IPS-20b (cell line): ENCODE measurements around the gene EXOC4.

ENCODE experiments used
- H3K27ac ChIP-seq: one replicate; pipeline ENCODE4 v1.5.1; 2013; ENCODE audit warnings: low read length
- H3K27me3 ChIP-seq: 2 replicates; pipeline ENCODE4 v1.6.1; 2013; ENCODE audit warnings: mild to moderate bottlenecking, low read length, inconsistent platforms; ENCODE audit not compliant: insufficient read depth
- H3K36me3 ChIP-seq: 2 replicates; pipeline ENCODE4 v1.6.1; 2013; ENCODE audit warnings: low read depth, mild to moderate bottlenecking, inconsistent platforms, low read length, moderate library complexity; ENCODE audit not compliant: insufficient read depth
- H3K4me1 ChIP-seq: 2 replicates; pipeline ENCODE4 v1.6.1; 2013; ENCODE audit warnings: mild to moderate bottlenecking, control low read depth, inconsistent platforms, low read length, moderate library complexity; ENCODE audit not compliant: insufficient read depth
- H3K4me3 ChIP-seq: 2 replicates; pipeline ENCODE4 v1.5.1; 2013; ENCODE audit warnings: mild to moderate bottlenecking, low read length, inconsistent platforms
- H3K9ac ChIP-seq: 2 replicates; pipeline ENCODE4 v1.6.1; 2013; ENCODE audit warnings: low read depth, mild to moderate bottlenecking, inconsistent platforms, low read length, moderate library complexity
- H3K9me3 ChIP-seq: 2 replicates; pipeline ENCODE4 v1.6.1; 2013; ENCODE audit warnings: mild to moderate bottlenecking, low read depth, low read length, inconsistent platforms; ENCODE audit not compliant: insufficient read depth

EXOC4 gene

GRCh38 chr7:134024739-134025138, 771.9 kb downstream of the EXOC4 start:
- H3K4me3 ChIP-seq, result no peak overlapping the region
- no peaks in the 10 kb centered on the region for H3K36me3 ChIP-seq
- peaks cover 25% of the 10 kb centered on the region for H3K4me1 ChIP-seq
- peaks cover 2% of the 10 kb centered on the region; the same call in 1 of the 2 replicates for H3K9me3 ChIP-seq
- H3K27ac ChIP-seq, result no peak overlapping the region
- no peak overlapping the region for H3K9ac ChIP-seq
- no peaks in the 10 kb centered on the region for H3K27me3 ChIP-seq

GRCh38 chr7:134028853-134029252, 776.0 kb downstream of the EXOC4 start:
- H3K27me3 ChIP-seq, result no peaks in the 10 kb centered on the region
- H3K36me3 ChIP-seq, result no peaks in the 10 kb centered on the region
- H3K9me3 ChIP-seq, result peaks cover 8% of the 10 kb centered on the region; the same call in 1 of the 2 replicates
- peaks cover 10% of the 10 kb centered on the region for H3K4me1 ChIP-seq
- peak overlapping the region; percentile 84 for H3K27ac ChIP-seq
- peak overlapping the region; percentile 41; the same call in 1 of the 2 replicates for H3K4me3 ChIP-seq
- H3K9ac ChIP-seq, result no peak overlapping the region

GRCh38 chr7:134029743-134030142, 776.9 kb downstream of the EXOC4 start:
- Histone ChIP-seq H3K36me3 (no peaks in the 10 kb centered on the region), H3K9ac (no peak overlapping the region), H3K27ac (no peak overlapping the region), H3K27me3 (no peaks in the 10 kb centered on the region), H3K4me3 (no peak overlapping the region), H3K9me3 (peaks cover 8% of the 10 kb centered on the region; the same call in 1 of the 2 replicates), H3K4me1 (peaks cover 13% of the 10 kb centered on the region)

GRCh38 chr7:134030460-134030865, 777.6 kb downstream of the EXOC4 start:
- no peak overlapping the region for H3K27ac ChIP-seq
- peaks cover 13% of the 10 kb centered on the region for H3K4me1 ChIP-seq
- no peak overlapping the region for H3K4me3 ChIP-seq
- H3K27me3 ChIP-seq, result no peaks in the 10 kb centered on the region
- H3K36me3 ChIP-seq, result no peaks in the 10 kb centered on the region
- peaks cover 8% of the 10 kb centered on the region; the same call in 1 of the 2 replicates for H3K9me3 ChIP-seq
- no peak overlapping the region for H3K9ac ChIP-seq

- Histone ChIP-seq H3K4me1 (peaks cover 13% of the 10 kb centered on the region), H3K36me3 (no peaks in the 10 kb centered on the region), H3K27ac (no peak overlapping the region), H3K9ac (no peak overlapping the region), H3K27me3 (no peaks in the 10 kb centered on the region), H3K9me3 (peaks cover 8% of the 10 kb centered on the region; the same call in 1 of the 2 replicates), H3K4me3 (no peak overlapping the region)
These were observed 779.1 kb downstream of the EXOC4 start for GRCh38 chr7:134031835-134032617.

- Histone ChIP-seq H3K27me3 (no peaks in the 10 kb centered on the region), H3K4me1 (peaks cover 3% of the 10 kb centered on the region; the same call in 1 of the 2 replicates), H3K27ac (no peak overlapping the region), H3K9me3 (peaks cover 7% of the 10 kb centered on the region; the same call in 1 of the 2 replicates), H3K36me3 (no peaks in the 10 kb centered on the region), H3K9ac (no peak overlapping the region), H3K4me3 (no peak overlapping the region)
These were observed 781.8 kb downstream of the EXOC4 start for GRCh38 chr7:134034652-134035051.

GRCh38 chr7:134037991-134038390, 785.1 kb downstream of the EXOC4 start:
- Histone ChIP-seq H3K36me3 (no peaks in the 10 kb centered on the region), H3K9ac (no peak overlapping the region), H3K4me3 (no peak overlapping the region), H3K27me3 (no peaks in the 10 kb centered on the region), H3K9me3 (no peaks in the 10 kb centered on the region), H3K4me1 (peaks cover 3% of the 10 kb centered on the region; the same call in 1 of the 2 replicates), H3K27ac (no peak overlapping the region)

GRCh38 chr7:134040988-134041387, 788.1 kb downstream of the EXOC4 start:
- no peaks in the 10 kb centered on the region for H3K9me3 ChIP-seq
- no peaks in the 10 kb centered on the region for H3K36me3 ChIP-seq
- H3K27ac ChIP-seq, result no peak overlapping the region
- H3K4me1 ChIP-seq, result no peaks in the 10 kb centered on the region
- no peak overlapping the region for H3K9ac ChIP-seq
- H3K27me3 ChIP-seq, result no peaks in the 10 kb centered on the region
- no peak overlapping the region for H3K4me3 ChIP-seq

GRCh38 chr7:134041477-134041876, 788.6 kb downstream of the EXOC4 start:
- Histone ChIP-seq H3K9me3 (no peaks in the 10 kb centered on the region), H3K27ac (no peak overlapping the region), H3K36me3 (no peaks in the 10 kb centered on the region), H3K4me1 (peaks cover under 1% of the 10 kb centered on the region; the same call in 1 of the 2 replicates), H3K9ac (no peak overlapping the region), H3K4me3 (no peak overlapping the region), H3K27me3 (no peaks in the 10 kb centered on the region)

- Histone ChIP-seq H3K9ac (no peak overlapping the region), H3K36me3 (no peaks in the 10 kb centered on the region), H3K9me3 (no peaks in the 10 kb centered on the region), H3K27me3 (no peaks in the 10 kb centered on the region), H3K4me3 (no peak overlapping the region), H3K4me1 (peaks cover 9% of the 10 kb centered on the region; the same call in 1 of the 2 replicates), H3K27ac (no peak overlapping the region)
These were observed 789.4 kb downstream of the EXOC4 start for GRCh38 chr7:134042307-134042706.

- peaks cover 11% of the 10 kb centered on the region; the same call in 1 of the 2 replicates for H3K4me1 ChIP-seq
- no peak overlapping the region for H3K4me3 ChIP-seq
- H3K9me3 ChIP-seq, result peaks cover 5% of the 10 kb centered on the region; the same call in 1 of the 2 replicates
- H3K36me3 ChIP-seq, result no peaks in the 10 kb centered on the region
- H3K9ac ChIP-seq, result no peak overlapping the region
- no peaks in the 10 kb centered on the region for H3K27me3 ChIP-seq
- no peak overlapping the region for H3K27ac ChIP-seq
These were observed 791.8 kb downstream of the EXOC4 start for GRCh38 chr7:134044682-134045081.

GRCh38 chr7:134045716-134046115, 792.8 kb downstream of the EXOC4 start:
- Histone ChIP-seq H3K9me3 (peaks cover 5% of the 10 kb centered on the region; the same call in 1 of the 2 replicates), H3K27ac (no peak overlapping the region), H3K4me3 (no peak overlapping the region), H3K36me3 (no peaks in the 10 kb centered on the region), H3K9ac (no peak overlapping the region), H3K27me3 (no peaks in the 10 kb centered on the region), H3K4me1 (peaks cover 11% of the 10 kb centered on the region; the same call in 1 of the 2 replicates)
